ENCODE data around the gene ARHGEF3. TPM values are rescaled to one million over a fixed set of nuclear protein-coding genes. Genes with fewer than 3 reads are reported as not detected.
A peak's percentile ranks its signal among the peaks of the same experiment; 100 is the strongest.

The ARHGEF3 gene
- total RNA-seq, 1 donor from 2014 or later, result 12.1 TPM

DNA sequence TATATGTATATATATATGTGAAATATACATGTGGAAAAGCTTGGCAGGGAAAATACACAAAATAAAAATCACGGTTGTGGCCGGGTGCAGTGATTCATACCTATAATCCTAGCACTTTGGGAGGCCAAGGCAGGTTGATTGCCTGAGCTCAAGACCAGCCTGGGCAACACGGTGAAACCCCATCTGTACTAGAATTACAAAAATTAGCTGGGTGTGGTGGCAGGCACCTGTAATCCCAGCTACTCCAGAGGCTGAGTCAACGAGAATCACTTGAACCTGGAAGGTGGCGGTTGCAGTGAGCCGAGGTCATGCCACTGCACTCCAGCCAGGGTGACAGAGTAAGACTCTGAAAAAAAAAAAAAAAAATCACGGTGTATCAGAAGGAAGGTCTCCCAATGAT, 20.8 kb upstream of the ARHGEF3 start:
- DNase-seq, result no peak

DNA sequence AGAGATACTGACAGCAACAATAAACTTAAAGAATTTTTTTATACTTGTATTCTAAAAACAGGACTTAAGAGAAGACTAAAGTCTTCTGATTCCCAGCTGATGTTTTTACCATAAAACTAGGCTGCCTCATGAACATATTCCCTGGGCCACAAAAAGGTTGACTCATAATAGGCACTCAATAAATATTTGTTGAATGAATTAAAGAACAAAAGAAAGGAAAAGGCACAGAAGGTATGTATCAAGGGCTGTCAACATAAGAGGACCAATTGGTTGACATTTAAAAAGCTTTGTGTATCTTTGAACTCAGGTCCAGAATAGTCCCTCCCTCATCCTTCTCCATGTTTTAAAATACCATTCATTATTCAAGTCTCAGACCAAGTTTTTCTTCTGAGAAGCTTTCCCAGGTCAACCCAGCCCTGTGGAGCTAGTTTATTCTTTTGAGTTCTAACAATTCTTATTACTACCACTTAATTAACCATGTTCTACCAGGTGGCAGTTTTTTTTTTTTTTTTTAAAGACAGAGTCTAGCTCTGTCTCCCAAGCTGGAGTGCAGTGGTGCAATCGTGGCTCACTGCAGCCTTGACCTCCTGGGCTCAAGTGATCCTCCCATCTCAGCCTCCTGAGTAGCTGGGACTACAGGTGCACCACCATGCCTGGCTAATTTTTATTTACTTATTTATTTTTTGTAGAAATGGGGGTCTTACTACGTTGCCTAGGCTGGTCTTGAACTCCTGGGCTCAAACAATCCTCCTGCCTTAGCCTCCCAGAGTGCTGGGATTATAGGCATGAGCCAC, 17.5 kb upstream of the ARHGEF3 start:
- DNase-seq, result no peak

DNA sequence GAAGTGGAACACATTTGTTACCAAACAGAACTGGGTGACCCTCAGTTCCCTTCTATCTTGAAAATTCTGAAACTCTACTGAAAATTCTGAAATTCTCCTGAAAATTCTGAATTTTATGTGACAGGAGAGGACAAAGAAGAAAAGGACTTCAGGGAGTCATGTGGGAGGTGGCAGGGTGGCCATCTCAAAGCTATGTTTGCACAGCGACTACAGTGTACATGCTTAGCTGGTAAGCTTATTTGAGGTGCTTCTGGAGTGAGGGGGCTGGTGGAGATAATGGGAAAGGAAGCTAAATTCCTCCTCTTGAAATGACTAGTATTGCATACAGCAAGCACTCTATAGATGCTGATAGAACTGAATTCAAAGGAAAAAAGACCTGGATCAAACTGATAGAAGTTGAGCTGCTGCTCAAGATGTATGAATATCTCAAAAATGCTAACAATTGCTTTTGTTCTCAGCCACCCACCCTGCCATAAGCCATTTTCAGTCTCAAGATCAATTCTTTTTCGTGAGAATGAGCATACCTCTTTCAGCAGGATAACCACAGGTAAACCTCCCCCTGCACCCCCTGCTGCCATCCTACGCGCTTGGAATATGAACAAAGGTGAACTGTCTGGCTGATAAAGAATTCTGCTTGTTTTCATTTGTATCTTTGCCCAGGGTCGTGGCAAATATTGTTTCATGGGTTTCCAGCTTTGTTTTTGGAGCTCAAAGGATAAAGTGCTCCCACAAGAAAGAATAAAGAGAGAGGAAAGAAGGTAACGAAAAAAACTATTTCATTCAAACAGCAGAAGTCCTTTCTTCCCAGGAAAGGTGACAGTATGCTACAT, 16.6 kb upstream of the ARHGEF3 start:
- DNase-seq, result no peak

DNA sequence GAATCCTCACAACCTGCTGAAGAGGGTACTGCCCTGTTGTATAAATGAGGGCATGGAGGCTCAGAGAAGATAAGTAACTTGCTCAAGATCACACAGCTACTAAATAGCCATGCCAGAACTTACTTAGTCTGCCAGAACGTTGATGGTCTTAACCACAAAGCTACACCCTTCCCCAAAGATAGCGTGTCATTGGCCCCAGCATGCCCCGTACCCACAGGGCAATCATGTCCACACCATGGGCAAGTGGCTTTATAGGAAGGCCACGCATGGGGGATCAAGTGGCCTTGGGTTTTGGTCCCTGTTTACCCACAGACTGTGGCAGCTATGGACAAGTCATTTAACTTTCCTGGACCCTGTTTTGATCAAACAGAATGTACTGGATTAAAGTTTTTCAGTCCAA, 15.9 kb upstream of the ARHGEF3 start:
- DNase-seq, result no peak

DNA sequence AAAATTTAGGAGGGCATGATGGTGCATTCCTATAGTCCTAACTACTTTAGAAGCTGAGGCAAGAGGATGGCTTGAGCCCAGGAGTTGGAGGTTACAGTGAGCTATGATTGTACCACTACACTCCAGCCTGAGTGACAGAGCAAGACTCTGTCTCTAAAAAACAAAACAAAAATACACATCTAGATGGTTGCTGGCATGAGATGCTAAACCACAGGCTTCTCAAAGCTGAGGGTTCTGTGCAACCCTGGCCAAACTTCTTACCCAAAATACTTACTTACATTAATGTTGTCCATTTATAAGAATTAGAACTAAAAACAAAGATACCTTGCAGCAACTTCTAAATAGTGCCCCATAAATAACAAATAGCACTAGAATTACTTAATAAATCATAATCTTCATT, 14.3 kb upstream of the ARHGEF3 start:
- no peak for DNase-seq

DNA sequence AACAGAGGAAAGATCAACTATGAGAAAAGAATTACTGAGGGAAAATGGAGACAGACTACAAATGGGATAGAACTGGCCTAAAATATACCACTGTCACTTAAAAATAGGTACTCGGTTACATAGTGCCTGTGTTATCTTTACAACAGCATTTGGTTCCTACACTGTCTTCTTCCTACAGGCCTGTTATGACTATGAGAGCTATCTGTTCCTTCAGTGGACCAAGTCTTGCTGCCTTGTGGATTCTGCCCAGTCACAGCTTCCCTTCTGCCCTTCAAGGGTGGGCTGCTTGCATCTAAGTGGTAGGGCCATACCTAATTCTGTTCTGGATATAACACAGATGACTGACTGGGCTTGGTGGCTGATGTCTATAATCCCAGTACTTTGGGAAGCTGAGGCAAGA, 13.8 kb upstream of the ARHGEF3 start:
- DNase-seq, result no peak

DNA sequence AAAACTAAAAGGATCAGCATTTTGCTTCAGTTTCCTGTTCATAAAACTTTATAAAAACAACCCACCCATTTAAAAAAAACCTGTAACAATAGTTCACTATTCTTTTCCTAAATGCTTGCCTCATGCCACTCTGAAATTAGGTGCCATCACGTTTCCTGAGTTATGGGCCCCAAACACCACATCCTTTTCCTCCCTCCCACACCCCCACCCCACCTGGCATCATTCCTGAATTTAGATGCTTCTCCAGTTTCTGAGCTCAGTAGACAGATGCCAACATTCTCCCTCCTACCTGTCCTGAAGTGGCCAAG, 11.9 kb upstream of the ARHGEF3 start:
- no peak for DNase-seq

DNA sequence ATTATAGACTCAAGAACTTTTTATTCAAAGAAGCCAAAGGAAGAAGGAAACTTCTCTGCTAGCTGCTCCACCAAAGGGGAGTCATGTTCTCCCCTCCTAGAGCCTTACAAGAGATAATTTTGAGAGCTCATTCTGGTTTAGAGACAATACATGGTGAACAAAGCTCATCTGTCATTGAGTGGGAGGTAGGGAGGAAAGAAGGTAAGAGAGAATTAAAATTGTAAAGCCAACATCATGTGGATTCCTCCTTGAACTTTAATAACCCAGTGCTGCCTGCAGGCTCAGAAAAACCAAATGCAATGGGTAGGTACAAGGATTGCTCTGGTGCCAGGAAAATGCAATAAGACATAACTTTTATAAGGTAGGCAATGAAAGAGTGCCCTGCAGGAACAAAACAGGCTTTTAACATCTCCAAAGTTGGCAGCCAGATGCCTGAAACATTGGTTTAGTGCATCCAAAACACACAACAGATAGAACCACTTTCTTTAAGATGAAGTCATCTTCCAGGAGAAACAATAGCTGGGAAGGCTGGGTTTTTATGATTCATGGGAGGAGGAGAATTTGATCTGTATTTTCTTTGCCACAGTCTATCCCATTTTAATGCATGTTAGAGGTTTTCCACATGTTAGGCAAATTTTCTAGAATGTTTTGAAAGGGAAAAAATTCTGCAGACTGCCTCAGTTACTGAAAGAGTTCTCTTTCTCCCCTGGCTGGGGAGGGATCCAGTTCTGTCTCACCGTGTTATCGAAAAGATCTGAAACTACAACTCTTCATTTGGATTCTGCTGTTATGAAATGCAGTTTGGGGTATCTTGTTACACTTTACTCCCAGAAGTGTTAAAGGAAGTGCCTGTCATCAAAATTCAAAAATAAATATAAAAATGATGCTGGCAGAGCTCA, 11.3 kb upstream of the ARHGEF3 start:
- DNase-seq, result peak; percentile 68

DNA sequence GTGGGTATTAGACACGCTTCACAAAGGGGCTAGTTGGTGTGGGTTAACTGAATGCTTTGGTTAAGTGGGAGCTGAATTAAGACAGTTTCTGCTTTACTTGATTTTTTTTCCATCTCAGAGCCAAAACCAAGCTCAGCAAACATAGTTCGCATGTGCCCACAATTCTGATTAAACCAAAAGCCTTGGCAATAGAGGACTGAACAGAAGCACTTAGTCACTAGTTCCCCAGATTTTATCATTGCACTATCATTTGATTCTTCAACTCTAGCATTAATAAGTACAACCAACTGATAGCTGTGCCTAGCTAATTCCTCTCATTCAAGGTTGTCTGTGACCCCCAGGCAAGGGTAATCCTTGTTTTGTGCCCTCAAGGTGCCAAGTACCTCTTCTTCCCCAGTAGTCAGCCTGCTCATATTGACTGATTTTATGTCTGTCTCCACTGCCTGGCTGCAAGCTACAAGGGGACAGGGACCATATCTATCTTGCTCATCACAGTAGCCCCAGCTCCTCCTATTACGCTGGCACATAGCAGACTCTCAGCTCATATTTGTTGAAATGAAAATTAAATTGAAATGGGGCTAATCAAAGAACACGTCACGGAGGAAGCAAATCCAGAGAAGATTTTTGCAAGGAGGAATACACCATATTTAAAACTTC, 9.9 kb upstream of the ARHGEF3 start:
- no peak for DNase-seq

DNA sequence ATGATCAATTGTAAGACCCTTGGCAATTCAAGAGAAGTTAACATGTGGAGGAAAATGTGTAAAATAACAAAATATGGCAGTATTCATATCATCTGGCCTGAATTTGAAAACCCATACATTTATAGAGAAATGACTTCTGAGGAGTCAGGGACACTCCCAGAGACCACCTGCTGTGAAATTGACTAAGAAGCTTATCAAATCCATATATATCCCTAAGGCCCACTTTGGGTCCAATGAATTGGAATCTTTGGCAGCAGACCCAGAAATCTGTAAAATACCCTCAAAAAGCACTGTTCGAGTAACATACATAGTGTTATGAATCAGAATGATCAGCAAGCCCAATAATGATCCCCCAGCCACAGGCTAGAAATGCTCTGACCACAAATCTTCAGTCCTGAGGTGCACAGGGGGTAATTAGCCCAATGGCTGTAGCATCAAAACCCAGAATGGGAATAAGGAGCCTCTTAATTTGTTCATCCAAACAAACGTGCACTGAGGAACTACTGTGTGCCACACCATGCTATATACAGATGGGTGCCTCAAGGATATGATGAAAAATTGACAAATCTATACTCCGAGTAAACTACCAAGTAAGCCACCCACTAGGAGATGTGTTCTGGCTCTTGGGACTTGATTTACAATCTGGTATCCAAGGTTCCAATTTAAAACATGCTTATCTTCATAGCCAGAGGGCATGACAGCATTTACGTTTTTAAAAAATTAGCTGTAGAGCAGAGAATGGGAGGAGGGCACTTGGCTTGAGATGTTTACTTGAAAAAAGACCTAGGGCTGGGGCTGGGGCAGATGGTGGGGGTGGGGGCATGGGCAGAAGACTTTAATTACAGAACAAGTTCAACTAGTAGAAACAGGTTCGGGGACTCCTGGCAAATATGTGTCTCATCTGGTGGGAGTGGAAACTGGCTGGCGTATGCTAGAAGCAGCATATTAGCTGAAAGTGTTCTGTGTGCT, 9.1 kb upstream of the ARHGEF3 start:
- no peak for DNase-seq

DNA sequence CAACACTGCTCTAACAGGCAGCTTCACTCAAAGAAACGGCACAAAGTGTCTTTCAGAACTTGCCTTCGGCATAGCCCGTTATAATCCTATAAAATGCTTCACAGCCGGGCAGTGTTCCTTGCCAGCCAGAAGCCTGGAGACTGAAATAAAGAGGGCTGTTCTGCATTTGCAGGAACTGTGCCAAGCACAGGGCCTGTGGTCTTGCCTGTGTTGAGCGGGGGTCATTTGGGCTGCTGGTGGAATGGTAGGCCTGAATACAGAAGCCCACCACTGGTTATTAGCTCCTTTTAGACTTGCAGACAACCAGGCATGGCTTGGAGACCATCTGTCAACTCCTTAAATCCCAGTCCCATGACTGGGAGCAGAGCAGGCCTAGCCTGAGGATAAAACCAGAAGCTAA, 4.7 kb upstream of the ARHGEF3 start:
- DNase-seq, result no peak

DNA sequence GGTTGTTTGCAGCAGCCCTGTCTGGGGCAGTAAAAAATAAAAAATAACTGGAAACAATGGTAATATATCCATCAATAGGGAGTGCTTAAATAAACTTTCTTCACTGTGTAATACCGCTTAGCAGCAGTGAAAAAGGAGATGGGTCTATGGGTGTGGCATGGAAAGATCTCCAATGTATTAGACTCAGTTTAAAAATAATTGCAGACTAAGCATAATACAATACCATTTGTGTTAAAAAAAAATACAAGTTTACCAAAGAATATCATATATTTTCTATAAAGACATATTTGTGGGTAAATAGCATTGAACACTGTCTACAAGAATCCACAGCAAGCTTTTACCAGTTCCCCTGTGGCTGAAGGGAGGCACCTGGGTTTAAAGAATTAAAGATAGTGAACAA, 1.0 kb upstream of the ARHGEF3 start:
- no peak for DNase-seq

DNA sequence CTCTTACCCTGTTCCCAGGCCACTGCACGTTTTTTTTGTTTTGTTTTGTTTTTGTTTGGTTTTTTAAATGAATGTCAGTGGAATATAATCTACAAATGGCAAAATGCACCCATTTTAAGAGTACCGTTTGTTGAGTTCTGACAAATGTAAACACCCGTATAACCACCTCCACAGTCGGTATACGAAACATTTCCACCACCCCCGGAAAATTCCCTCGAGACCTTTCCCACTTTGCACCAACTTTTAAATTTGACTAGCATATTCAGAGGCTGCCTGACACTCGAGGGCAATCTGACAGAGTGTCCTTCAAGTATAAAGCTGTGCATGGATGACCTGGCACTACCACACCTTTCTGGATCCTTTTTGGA, 613 bp upstream of the ARHGEF3 start:
- no peak for DNase-seq

DNA sequence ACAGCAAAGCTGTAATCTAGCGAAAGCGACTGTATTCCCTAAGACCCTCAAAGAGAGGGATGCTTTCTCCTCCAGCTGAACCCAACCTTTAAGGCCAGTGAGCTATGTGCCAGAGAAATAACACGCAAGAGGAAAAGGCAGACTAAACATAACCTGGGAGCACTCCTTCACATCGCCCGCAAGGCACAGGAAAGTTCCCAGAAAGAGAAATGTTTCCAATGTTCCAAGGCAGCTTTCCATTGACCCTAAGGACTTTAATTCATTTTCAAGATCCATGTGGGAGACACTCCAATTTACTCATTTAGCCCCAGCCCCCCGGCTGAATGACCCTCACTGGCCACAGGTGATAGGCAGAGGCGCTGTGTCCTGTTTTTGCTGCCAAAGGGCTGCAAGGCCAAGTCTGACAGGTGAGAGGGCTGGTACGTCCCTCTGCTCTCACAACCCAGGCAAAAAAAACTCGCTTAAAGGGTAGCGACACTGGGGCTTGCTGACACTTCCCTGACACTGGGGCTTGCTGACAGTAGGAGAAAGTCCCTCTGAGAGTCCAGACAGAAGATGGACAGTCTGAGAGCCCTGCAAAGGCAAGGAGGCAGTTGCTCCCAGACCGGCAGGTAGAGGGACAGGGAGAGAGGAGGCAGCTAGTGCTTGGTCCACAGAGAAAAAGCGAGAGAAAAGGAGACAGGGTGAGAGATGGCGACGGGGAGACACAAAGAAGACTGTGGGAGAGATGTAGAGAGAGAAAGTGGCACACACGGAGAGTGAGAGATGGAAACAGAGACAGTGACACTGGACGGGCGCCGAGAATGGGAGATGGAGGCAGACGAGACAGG, 702 bp downstream of the ARHGEF3 start:
- DNase-seq, result peak; percentile 19

DNA sequence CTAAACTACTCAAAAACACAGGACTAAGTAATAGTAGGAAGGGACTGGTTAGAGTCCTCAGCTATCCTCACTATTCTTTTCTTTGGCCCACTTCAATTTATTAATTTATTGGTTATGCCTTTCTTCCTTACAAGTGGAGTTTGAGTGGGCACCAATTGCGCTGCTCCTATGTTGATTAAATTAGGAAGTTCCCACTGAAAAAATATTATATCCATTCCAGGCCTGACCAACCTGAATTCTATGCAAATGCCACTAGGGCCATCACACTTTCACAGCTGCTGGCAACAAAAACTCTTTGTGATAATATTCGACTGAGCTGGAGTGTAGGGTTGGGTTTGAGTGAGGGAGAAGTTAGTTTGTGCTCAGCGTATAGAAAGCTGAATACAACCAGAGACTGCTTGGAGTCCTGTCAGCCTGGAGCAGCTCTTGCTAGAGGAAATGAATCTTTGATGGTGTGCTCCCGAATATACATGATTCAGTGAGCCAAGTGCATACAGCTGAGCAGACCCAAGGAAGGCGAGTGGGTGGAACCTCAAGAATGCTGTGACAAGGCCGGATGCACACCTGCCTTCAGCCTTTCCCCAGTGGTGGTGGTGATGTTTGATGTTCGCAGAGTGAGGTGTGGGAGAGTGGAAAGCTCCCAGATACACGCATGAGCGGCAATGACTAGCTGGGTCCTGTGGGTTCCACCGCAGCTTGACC, 1.5 kb downstream of the ARHGEF3 start:
- DNase-seq, result peak; percentile 61

DNA sequence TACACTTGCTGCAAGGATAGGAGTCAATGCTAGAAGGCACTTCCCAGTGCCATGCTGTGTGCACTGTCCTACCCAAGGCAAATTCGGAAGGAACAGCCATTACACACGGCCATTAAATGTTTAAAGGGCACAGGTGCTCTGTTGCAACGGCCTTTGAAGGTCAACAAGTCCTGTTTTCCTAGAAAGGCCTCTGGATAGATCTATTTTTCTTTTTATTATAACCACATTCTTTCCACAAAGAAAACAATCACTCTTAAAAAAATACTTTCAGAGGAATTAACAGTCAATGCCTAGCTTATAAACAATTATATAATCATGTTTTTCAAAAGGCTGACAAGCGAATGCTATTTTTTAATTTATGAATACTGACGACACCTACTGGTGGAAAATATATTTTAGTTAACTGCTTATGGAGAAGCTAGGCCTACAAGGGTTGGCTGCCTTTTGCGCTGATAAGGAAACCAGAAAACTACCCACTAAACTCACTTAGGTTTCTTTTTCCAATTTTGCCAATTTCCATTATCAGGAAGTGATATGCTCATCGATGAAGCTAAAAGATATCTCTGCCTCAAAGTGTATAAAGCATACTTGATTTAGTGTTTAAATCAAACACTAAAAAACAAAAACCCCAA, 2.4 kb downstream of the ARHGEF3 start:
- DNase-seq, result peak; percentile 85

DNA sequence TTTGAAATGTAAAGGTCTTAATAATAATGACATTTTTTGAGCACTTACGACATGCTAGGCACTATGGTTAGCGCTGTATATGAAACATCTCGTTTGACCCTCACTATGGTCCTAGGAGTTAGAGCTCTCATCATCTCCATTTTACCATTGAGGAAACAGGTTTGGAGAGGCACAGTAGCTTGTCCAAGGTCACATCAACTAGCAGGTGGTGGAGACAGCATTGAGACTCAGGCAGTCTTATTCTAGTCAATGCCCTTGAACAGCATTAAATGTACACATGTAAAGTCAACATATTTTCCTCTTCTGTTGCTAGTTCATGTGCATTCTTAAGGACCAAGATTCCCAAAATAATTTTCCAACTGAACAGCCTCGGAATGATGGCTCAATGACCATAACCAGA, 4.8 kb downstream of the ARHGEF3 start:
- no peak for DNase-seq

DNA sequence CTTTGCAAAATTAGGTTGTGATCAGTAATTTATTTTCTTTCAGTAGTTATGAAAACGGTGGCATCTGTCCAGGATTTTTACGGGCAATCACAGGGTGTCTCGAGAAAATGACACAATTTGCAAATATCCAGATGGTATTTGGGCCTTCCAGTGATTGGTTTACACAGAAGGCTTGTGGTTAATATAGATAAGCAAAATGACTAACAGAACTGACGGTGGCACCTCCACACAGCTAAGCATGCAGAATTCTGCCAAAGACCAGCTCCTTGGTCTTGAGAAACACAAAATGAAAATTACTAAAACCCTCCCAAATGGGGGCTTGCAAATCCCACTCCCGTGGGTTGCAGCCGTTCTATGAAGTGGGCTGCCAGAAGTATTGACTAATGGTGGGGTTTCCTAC, 5.5 kb downstream of the ARHGEF3 start:
- DNase-seq, result no peak

DNA sequence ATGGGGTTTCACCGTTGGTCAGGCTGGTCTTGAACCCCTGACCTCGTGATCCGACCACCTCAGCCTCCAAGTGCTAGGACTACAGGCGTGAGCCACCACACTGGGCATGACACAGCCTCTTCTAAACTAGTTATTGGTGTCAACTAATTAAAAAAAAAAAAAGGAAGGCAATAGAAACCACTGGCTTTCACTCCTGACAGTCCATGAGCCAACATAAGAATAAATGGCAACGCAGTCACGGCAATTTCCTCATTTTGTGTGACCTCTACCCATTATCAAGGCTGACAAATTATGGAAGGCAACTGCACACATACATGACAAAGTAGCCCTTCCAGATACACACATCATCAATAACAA, 5.9 kb downstream of the ARHGEF3 start:
- no peak for DNase-seq

All from dermis blood vessel endothelial cell (primary cell).